Inferior parietal cortex (tissue), 1 donor: ENCODE data around the gene SERPING1.
"Not testable (repeated sequence)": the region's sequence is repeated elsewhere in the genome, so short reads cannot be mapped to it uniquely, and the experiment has no call there.

Source experiments
- DNase-seq: peaks from one replicate; pipeline ENCODE4 v3.0.0-alpha.2; 2016; ENCODE audit errors: extremely low spot score

The SERPING1 gene

DNA sequence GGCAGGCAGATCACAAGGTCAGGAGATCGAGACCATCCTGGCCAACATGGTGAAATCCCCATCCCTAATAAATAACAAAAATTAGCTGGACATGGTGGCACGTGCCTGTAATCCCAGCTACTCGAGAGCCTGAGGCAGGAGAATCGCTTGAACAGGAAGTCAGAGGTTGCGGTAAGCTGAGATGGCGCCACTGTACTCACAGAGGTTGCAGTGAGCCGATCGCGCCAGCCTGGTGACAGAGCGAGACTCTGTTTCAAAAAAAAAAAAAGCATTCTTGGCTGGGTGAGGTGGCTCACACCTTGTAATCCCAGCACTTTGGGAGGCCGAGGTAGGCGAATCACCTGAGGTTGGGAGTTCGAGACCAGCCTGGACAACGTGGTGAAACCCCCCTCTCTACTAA, 54.7 kb downstream of the SERPING1 start:
- not testable (repeated sequence) for DNase-seq

DNA sequence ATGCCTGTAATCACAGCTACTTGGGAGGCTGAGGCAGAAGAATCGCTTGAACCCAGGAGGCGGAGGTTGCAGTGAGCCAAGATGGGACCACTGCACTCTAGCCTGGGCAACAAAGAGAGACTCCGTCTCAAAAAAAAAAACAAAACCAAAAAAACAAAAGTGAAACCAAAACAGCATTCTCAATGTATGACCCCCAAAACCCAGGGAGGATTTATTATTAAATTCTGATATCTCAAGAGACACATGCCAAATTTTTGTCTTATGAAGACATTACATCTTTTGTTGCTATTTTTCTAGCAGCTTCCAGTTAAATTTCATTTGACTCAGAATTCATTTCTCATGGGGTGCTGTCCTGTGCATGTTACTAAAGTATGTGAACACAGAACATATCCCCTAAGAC, 55.2 kb downstream of the SERPING1 start:
- no peak for DNase-seq

DNA sequence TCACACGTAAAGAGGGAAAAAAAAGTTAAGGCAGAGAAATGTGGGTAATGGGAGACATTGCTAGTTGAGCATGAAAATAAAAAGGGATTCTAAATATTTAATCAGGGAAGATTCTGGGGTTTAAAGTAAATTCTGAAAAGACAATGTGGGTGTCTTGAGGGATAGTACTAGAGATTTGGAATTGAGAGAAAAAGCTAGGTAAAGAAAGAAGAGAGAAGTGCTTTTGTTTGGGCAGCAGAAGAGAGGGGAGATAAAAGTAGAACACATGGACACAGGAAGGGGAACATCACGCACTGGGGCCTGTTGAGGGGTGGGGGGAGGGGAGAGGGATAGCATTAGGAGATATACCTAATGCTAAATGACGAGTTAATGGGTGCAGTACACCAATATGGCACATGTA, 55.7 kb downstream of the SERPING1 start:
- DNase-seq: no peak

DNA sequence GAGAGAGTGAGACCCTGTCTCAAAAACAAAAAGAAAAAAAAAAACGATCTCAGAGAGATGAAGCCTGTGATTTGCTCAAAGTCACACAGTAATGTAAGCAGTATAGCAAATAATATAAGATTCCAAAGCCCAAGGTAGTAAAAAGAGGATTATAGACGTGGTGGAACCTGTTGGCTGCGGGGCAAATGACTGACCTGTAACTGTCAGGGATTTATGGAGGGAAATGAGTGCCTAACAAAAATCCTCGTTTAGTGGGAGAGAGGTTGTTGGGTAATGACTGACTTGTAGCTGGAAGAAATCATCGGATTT, 59.4 kb downstream of the SERPING1 start:
- DNase-seq: no peak

DNA sequence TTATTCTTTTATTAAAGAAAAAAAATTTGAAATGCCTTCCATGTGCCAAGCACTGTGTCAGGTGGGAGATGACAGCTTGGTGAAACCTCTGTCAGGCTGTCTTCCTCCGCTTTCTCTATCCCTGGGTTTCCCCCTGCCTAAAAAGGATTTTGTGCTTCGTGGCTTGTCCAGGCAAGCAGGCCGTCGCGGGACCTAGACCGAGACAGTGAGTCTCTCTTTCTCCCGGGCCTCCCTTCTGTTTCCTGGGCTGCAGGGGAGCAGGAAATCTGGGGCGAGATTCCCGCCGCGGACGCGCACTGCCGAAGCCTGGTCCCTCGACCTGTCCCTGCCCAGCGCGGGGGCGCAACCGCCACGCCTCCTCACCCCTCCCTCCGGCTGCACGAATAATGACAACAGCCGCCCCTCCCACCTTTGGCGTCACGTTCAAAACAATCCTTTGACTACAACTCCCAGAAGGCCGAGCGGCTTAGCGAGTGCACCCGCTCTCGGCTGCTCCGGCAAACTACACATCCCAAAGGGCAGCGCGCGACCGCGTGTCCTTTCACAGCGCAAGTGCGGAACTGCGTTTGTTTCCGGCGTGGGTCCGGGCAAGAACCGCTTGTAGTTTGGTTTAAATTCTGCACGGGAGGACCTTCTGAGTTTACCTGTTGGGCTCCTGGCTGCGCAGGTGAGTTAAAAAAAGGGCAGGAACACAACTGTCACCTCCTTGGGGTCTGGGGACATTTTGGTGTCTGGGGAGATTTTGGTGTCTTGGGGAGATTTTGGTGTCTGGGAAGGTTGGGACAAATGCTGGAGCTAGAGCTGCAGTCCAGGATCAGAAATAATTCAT, 59.9 kb downstream of the SERPING1 start, which contains the start of gene CLP1:
CLP1 (plus strand) TSS at position 569 of the 829 bp plus-strand sequence. CDS start 1,715 bp downstream, outside the sequence.
- peak; percentile 100 for DNase-seq

DNA sequence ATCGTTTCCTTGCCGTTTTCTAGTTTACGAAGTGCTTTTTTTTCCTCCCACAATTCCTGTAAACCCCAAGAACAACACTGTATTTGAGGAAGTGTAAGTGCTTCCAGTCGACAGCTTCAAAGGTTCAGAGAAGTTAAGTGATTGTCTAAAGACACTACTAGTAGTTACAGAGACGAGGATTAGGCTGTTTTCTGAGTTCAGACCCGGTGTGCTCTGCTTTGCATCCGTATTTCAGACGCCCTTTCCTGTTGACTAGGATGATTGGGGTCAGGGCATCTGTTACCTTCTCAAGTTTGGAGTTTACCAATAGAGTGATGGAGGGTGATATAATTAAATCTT, 60.5 kb downstream of the SERPING1 start:
- DNase-seq: no peak

DNA sequence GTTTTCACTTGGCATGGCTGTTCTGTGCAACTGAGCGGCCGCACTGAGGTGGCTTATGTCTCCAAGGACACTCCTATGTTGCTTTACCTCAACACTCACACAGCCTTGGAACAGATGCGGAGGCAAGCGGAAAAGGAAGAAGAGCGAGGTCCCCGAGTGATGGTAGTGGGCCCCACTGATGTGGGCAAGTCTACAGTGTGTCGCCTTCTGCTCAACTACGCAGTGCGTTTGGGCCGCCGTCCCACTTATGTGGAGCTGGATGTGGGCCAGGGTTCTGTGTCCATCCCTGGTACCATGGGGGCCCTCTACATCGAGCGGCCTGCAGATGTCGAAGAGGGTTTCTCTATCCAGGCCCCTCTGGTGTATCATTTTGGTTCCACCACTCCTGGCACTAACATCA, 62.2 kb downstream of the SERPING1 start:
- DNase-seq: no peak

DNA sequence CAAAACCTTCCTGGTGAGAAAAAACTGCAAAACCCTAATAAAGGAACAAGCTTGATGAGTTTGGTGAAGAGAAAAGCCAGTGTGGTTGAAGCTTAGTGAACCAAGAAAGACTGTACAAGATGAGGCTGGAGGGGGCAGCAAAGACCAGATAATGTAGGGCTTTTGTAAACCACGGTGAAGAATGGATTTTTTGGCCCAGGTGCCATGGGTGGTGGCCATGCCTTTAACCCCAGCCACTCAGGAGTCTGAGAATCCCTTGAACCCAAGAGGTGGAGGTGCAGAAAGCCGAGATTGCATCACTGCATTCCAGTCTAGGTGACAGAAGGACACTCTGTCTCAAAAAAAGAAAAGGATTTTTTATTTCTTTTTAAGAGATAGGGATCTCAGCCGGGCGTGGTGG, 65.4 kb downstream of the SERPING1 start:
- no peak for DNase-seq

DNA sequence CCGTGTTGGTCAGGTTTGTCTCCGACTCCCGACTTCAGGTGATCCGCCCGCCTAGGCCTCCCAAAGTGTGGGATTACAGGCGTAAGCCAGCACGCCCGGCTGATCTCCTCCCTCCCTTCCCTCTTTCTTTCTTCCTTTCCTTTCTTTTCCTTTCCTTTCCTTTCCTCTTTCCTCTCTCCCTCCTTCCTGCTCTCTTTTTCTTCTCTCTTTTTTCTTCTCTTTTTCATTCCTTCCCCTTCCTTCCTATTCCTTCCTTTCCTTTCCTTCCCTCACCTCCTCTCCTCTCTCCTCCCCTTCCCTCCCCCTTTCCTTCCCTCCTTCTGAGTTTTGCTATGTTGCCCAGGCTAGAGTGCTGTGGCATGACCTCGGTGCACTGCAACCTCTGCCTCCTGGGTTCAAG, 66.5 kb downstream of the SERPING1 start:
- no peak for DNase-seq
